Liver (tissue), 9 donors: ENCODE data around the gene RBM20. TPM values are rescaled to one million over a fixed set of nuclear protein-coding genes. Genes with fewer than 3 reads are reported as not detected.

Experiments
- DNase-seq: peaks from one replicate; pipeline ENCODE4 v3.0.0-alpha.2; 2017; ENCODE audit warnings: low spot score
- H3K27ac ChIP-seq, 2 donors: one replicate each; pipeline ENCODE4 v1.7.0; 2013; ENCODE audit warnings: inconsistent platforms in 2 of 2, low read length in 2 of 2, control low read depth in 1 of 2, low read depth in 1 of 2, mild to moderate bottlenecking in 1 of 2
- H3K27me3 ChIP-seq, 4 donors: one replicate each; pipeline versions ENCODE4 v1.6.1 to v1.7.0; 2013; ENCODE audit warnings: low read length in 3 of 4, inconsistent platforms in 1 of 4, mild to moderate bottlenecking in 1 of 4, moderate library complexity in 1 of 4; ENCODE audit not compliant: control insufficient read depth in 4 of 4, insufficient read depth in 4 of 4
- H3K36me3 ChIP-seq, 4 donors: one replicate each; pipeline versions ENCODE4 v1.6.1 to v1.7.0; 2013; ENCODE audit warnings: low read length in 3 of 4, mild to moderate bottlenecking in 3 of 4, low read depth in 1 of 4, moderate library complexity in 1 of 4; ENCODE audit not compliant: control insufficient read depth in 4 of 4, insufficient read depth in 3 of 4
- H3K4me1 ChIP-seq, 4 donors: one replicate each; pipeline versions ENCODE4 v1.6.1 to v1.7.0; 2013; ENCODE audit warnings: low read length in 3 of 4, mild to moderate bottlenecking in 3 of 4, moderate library complexity in 1 of 4; ENCODE audit not compliant: control insufficient read depth in 4 of 4, insufficient read depth in 4 of 4
- H3K4me3 ChIP-seq, 3 donors: one replicate each; pipeline versions ENCODE4 v1.6.1 to v1.7.0; 2013; ENCODE audit warnings: low read length in 3 of 3, control low read depth in 1 of 3, low read depth in 1 of 3, mild to moderate bottlenecking in 1 of 3
- H3K9ac ChIP-seq, 2 donors: one replicate each; pipeline ENCODE4 v1.7.0; 2013; ENCODE audit warnings: low read length in 2 of 2, mild to moderate bottlenecking in 2 of 2, moderate library complexity in 2 of 2, control low read depth in 1 of 2, low read depth in 1 of 2
- H3K9me3 ChIP-seq, 4 donors: one replicate each; pipeline versions ENCODE4 v1.6.1 to v1.7.0; 2013; ENCODE audit warnings: low read length in 3 of 4; ENCODE audit not compliant: control insufficient read depth in 4 of 4
- CTCF ChIP-seq: fragments of 150-350 bp; IDR thresholded peaks from 2 replicates; pipeline ENCODE4 v1.5.1; 2017; ENCODE audit warnings: improper control_type of control experiment, low read depth, low read length; ENCODE audit not compliant: missing input control
- EGR1 ChIP-seq, 2 donors: IDR thresholded peaks; 2 replicates each; pipeline ENCODE4 v1.6.1; 2016 to 2018; ENCODE audit warnings: antibody characterized with exemption in 2 of 2, low read depth in 2 of 2
- FOXA1 ChIP-seq: IDR thresholded peaks from 2 replicates; pipeline ENCODE4 v1.6.1; 2016; ENCODE audit warnings: antibody characterized with exemption
- FOXA2 ChIP-seq: IDR thresholded peaks from 2 replicates; pipeline ENCODE4 v1.6.1; 2016; ENCODE audit warnings: antibody characterized with exemption
- GABPA ChIP-seq, 2 donors: IDR thresholded peaks in 1 of 2; conservative IDR thresholded peaks in 1 of 2; 2 replicates each; pipeline ENCODE4 v1.6.1; 2016; ENCODE audit warnings: antibody characterized with exemption in 2 of 2, mild to moderate bottlenecking in 1 of 2, moderate library complexity in 1 of 2
- HNF4A ChIP-seq, 2 donors: conservative IDR thresholded peaks; 2 replicates each; pipeline ENCODE4 v1.6.1; 2016; ENCODE audit warnings: antibody characterized with exemption in 2 of 2, mild to moderate bottlenecking in 2 of 2
- HNF4G ChIP-seq: IDR thresholded peaks from 2 replicates; pipeline ENCODE4 v1.6.1; 2016; ENCODE audit warnings: antibody characterized with exemption
- MAX ChIP-seq: IDR thresholded peaks from 2 replicates; pipeline ENCODE4 v1.6.1; 2016; ENCODE audit warnings: antibody characterized with exemption
- NR2F2 ChIP-seq: IDR thresholded peaks from 2 replicates; pipeline ENCODE4 v1.6.1; 2016; ENCODE audit warnings: antibody characterized with exemption
- RAD21 ChIP-seq, 2 donors: IDR thresholded peaks; 2 replicates each; pipeline ENCODE4 v1.6.1; 2016; ENCODE audit warnings: antibody characterized with exemption in 2 of 2, mild to moderate bottlenecking in 2 of 2
- RXRA ChIP-seq, 2 donors: IDR thresholded peaks; 2 replicates each; pipeline ENCODE4 v1.6.1; 2017 to 2018; ENCODE audit warnings: antibody characterized with exemption in 2 of 2, mild to moderate bottlenecking in 1 of 2
- SP1 ChIP-seq: IDR thresholded peaks from 2 replicates; pipeline ENCODE4 v1.6.1; 2018; ENCODE audit warnings: antibody characterized with exemption, mild to moderate bottlenecking
- YY1 ChIP-seq: IDR thresholded peaks from 2 replicates; pipeline ENCODE4 v1.6.1; 2016; ENCODE audit warnings: antibody characterized with exemption, mild to moderate bottlenecking
- ZBTB33 ChIP-seq: IDR thresholded peaks from 2 replicates; pipeline ENCODE4 v1.6.1; 2016; ENCODE audit warnings: antibody characterized with exemption
- WGBS: extraction: QIAGEN DNeasy Blood & Tissue Kit; methylation state at CpG from one replicate; pipeline ENCODE4 v1.1.7; 2013; 5-methylcytosine and 5-hydroxymethylcytosine counted together
- polyA plus RNA-seq, 2 donors: library from polyadenylated mRNA; stranded (reverse) in 1 of 2; unstranded in 1 of 2; fragments of 200-250 nt in 1 of 2; fragments of >200 nt in 1 of 2; fragmentation: Nextera tagmentation in 1 of 2; extraction: Ambion mirVana in 1 of 2; gene quantifications; one replicate each; pipeline versions ENCODE4 v1.2.1 to v1.2.3, GENCODE V29; 2013 to 2015
- total RNA-seq, 2 donors: library from RNA; depleted of rRNA; stranded (reverse); fragments of >200 nt; gene quantifications; one replicate each; pipeline ENCODE4 v1.2.3, GENCODE V29; 2014
- TF ChIP-seq, protein P1 (sequence below): IDR thresholded peaks from 2 replicates; pipeline ENCODE4 v1.6.1; 2016; ENCODE audit warnings: antibody characterized with exemption, mild to moderate bottlenecking
- donor health status: healthy.
- donor health status: healthy.
- donor health status: healthy.
- donor health status: healthy.
- donor health status: healthy.

RBM20 gene
- total and polyA plus RNA-seq, 4 donors = 0.03 to 0.08 (median 0.05) TPM; not detected in 1

GRCh38 chr10:110779489-110779888 is 135.4 kb downstream of the RBM20 start:
- H3K36me3 ChIP-seq = no peaks in the 10 kb centered on the region
- no peak overlapping the region for H3K4me3 ChIP-seq
- no peak for TF ChIP-seq RXRA (IDR thresholded peaks at IDR 0.05)
- no peak for TF ChIP-seq GABPA (IDR thresholded peaks at IDR 0.05 in 1 of 2, conservative IDR thresholded peaks at IDR 0.05 in 1 of 2)
- no peak for TF ChIP-seq FOXA2
- no peak for TF ChIP-seq CTCF
- TF ChIP-seq EGR1 (IDR thresholded peaks at IDR 0.05; ENCODE audit: low read depth in 2 of 2) = no peak
- no peak for TF ChIP-seq NR2F2
- TF ChIP-seq, protein P1, sequence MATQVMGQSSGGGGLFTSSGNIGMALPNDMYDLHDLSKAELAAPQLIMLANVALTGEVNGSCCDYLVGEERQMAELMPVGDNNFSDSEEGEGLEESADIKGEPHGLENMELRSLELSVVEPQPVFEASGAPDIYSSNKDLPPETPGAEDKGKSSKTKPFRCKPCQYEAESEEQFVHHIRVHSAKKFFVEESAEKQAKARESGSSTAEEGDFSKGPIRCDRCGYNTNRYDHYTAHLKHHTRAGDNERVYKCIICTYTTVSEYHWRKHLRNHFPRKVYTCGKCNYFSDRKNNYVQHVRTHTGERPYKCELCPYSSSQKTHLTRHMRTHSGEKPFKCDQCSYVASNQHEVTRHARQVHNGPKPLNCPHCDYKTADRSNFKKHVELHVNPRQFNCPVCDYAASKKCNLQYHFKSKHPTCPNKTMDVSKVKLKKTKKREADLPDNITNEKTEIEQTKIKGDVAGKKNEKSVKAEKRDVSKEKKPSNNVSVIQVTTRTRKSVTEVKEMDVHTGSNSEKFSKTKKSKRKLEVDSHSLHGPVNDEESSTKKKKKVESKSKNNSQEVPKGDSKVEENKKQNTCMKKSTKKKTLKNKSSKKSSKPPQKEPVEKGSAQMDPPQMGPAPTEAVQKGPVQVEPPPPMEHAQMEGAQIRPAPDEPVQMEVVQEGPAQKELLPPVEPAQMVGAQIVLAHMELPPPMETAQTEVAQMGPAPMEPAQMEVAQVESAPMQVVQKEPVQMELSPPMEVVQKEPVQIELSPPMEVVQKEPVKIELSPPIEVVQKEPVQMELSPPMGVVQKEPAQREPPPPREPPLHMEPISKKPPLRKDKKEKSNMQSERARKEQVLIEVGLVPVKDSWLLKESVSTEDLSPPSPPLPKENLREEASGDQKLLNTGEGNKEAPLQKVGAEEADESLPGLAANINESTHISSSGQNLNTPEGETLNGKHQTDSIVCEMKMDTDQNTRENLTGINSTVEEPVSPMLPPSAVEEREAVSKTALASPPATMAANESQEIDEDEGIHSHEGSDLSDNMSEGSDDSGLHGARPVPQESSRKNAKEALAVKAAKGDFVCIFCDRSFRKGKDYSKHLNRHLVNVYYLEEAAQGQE = no peak
- TF ChIP-seq ZBTB33 = no peak
- no peak for TF ChIP-seq MAX
- no peak for TF ChIP-seq FOXA1
- no peak for TF ChIP-seq SP1
- no peak for TF ChIP-seq HNF4G
- TF ChIP-seq HNF4A (conservative IDR thresholded peaks at IDR 0.05) = no peak
- TF ChIP-seq RAD21 (IDR thresholded peaks at IDR 0.05) = no peak
- no peaks in the 10 kb centered on the region for H3K27me3 ChIP-seq
- no peak overlapping the region for H3K27ac ChIP-seq
- peaks cover 0 to 7% (median 1%) of the 10 kb centered on the region in 4 donors for H3K4me1 ChIP-seq
- no peak overlapping the region for H3K9ac ChIP-seq
- DNase-seq = no peak
- no peaks in the 10 kb centered on the region for H3K9me3 ChIP-seq
- WGBS = 83% methylated on average over 3 of the region's 3 CpGs

DNA sequence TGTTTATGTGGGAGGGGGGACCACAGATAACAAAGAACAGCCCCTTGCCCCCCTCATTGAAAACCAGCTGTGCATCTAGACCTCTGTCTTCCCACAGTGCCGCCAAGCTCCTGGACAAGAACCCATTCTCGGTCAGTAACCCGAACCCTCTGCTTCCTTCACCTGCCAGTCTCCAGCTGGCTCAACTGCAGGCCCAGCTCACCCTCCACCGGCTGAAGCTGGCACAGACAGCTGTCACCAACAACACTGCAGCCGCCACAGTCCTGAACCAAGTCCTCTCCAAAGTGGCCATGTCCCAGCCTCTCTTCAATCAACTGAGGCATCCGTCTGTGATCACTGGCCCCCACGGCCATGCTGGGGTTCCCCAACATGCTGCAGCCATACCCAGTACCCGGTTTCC is 136.6 kb downstream of the RBM20 start:
- no peaks in the 10 kb centered on the region for H3K36me3 ChIP-seq
- H3K4me1 ChIP-seq = no peaks in the 10 kb centered on the region
- no peak for DNase-seq
- H3K9ac ChIP-seq = no peak overlapping the region
- TF ChIP-seq RAD21 (IDR thresholded peaks at IDR 0.05) = no peak
- no peak for TF ChIP-seq YY1
- TF ChIP-seq SP1 = no peak
- no peak for TF ChIP-seq ZBTB33
- no peak for TF ChIP-seq FOXA1
- WGBS = 97% methylated on average over 8 of the region's 8 CpGs
- no peak overlapping the region for H3K4me3 ChIP-seq
- no peak overlapping the region for H3K27ac ChIP-seq
- H3K27me3 ChIP-seq = no peaks in the 10 kb centered on the region
- H3K9me3 ChIP-seq = no peaks in the 10 kb centered on the region
